HG03354 (cell line): Measurements from ENCODE around the gene TDP1.
"Not testable (repeated sequence)": the region's sequence is repeated elsewhere in the genome, so short reads cannot be mapped to it uniquely, and the experiment has no call there.

ENCODE experiments used
- ATAC-seq: cut with Tn5 transposase; IDR thresholded peaks from one replicate; pipeline ENCODE4 v1.9.1; 2021; ENCODE audit warnings: mild to moderate bottlenecking; ENCODE audit not compliant: unreplicated experiment, poor library complexity, severe bottlenecking

TDP1 gene

DNA sequence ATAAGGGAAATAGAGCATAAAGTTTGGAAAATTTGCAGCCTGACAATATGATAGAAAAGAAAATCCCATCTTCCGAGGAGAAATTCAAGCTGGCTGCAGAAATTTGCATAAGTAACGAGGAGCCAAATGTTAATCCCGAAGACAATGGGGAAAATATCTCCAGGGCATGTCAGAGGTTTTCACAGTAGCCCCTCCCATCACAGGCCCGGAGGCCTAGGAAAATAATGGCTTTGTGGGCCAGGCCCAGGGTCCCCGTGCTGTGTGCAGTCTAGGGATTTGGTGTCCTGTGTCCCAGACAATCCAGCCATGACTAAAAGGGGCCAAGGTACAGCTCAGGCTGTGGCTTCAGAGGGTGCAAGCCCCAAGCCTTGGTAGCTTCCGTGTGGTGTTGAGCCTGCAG lies 133.8 kb downstream of the TDP1 start:
- ATAC-seq, result not testable (repeated sequence)

GRCh38 chr14:90091393-90091792 lies 135.7 kb downstream of the TDP1 start:
- ATAC-seq, result no peak

DNA sequence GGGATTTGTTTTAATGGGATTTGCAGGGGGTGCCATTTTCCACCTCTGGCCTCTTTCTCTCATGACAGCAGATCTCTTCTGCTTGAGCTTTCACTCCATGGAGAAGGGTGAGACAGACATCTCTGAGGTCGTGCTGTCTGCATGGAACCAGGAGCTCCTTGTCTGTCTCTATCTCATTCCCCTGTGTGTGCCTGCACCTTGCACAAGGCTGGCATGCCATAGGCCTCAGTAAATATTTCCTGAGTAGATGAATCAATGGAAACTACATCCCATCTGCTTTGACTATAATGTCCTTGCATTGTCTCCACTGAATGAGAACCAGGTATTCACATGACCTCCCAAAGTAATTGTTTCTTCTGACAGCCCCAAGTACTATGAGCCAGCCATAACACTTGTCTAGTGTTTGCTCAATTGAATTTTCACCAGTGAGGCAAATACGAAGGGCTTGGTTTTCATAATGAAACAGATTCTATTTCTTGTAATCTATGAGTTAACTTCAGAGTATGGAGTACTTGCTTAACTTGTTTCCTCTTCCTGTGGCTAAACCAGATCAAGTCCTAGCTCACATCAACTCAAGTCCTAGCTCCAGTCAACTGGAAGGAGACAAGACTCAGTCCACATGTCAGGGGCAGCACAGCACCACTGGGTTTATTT lies 138.3 kb downstream of the TDP1 start:
- no peak for ATAC-seq
